HepG2 (cell line): ENCODE measurements around the gene ZBTB46. TPM values are rescaled to one million over a fixed set of nuclear protein-coding genes. Genes with fewer than 3 reads are reported as not detected.

ENCODE experiments used
- CC2D1A ChIP-seq: sonication (generic); formaldehyde crosslinking; IDR thresholded peaks from 2 replicates; pipeline ENCODE4 v1.8.1; 2023; ENCODE audit warnings: mild to moderate bottlenecking, missing genetic modification reagents
- ELF3 ChIP-seq: IDR thresholded peaks from 2 replicates; pipeline ENCODE4 v1.6.1; 2016; ENCODE audit warnings: missing genetic modification reagents, missing compliant biosample characterization
- HNRNPLL ChIP-seq: fragments of 200-400 bp; formaldehyde crosslinking; IDR thresholded peaks from 2 replicates; pipeline ENCODE4 v1.6.1; 2017; ENCODE audit warnings: mild to moderate bottlenecking, low read depth, low read length; ENCODE audit not compliant: poor library complexity, severe bottlenecking
- RAD51 ChIP-seq: fragments of 450-650 bp; IDR thresholded peaks from 2 replicates; pipeline ENCODE4 v1.6.1; 2016; ENCODE audit warnings: borderline replicate concordance
- RFX1 ChIP-seq: fragments of 450-650 bp; IDR thresholded peaks from 2 replicates; pipeline ENCODE4 v1.6.1; 2017
- SOX5 ChIP-seq: IDR thresholded peaks from 2 replicates; pipeline ENCODE4 v1.6.1; 2016; ENCODE audit warnings: borderline replicate concordance
- TEAD3 ChIP-seq: optimal IDR thresholded peaks from 2 replicates; pipeline ENCODE3; 2016; ENCODE audit warnings: borderline replicate concordance
- TIGD3 ChIP-seq: sonication (generic); formaldehyde crosslinking; IDR thresholded peaks from 2 replicates; pipeline ENCODE4 v1.5.1; 2020; ENCODE audit warnings: mild to moderate bottlenecking, missing genetic modification reagents, borderline replicate concordance
- USF2 ChIP-seq, 2 experiments: sonication (generic) in 1 of 2; formaldehyde crosslinking in 1 of 2; IDR thresholded peaks; 2 replicates each; pipeline versions ENCODE4 v1.5.1 to v1.6.1; 2011 to 2020; ENCODE audit warnings: borderline replicate concordance in 1 of 2, low read depth in 1 of 2, low read length in 1 of 2, mild to moderate bottlenecking in 1 of 2, missing genetic modification reagents in 1 of 2, moderate library complexity in 1 of 2
- ZBTB14 ChIP-seq: sonication (generic); formaldehyde crosslinking; IDR thresholded peaks from 2 replicates; pipeline ENCODE4 v1.4.0; 2020; ENCODE audit warnings: missing genetic modification reagents
- ZNF121 ChIP-seq: sonication (generic); formaldehyde crosslinking; IDR thresholded peaks from 2 replicates; pipeline ENCODE4 v1.5.0; 2020; ENCODE audit warnings: mild to moderate bottlenecking, missing genetic modification reagents
- ZNF260 ChIP-seq: sonication (generic); formaldehyde crosslinking; IDR thresholded peaks from 2 replicates; pipeline ENCODE4 v1.4.0; 2020; ENCODE audit warnings: missing genetic modification reagents, low read depth, mild to moderate bottlenecking, borderline replicate concordance
- ZNF543 ChIP-seq: sonication (generic); formaldehyde crosslinking; IDR thresholded peaks from 2 replicates; pipeline ENCODE4 v1.4.0; 2020; ENCODE audit warnings: mild to moderate bottlenecking, missing genetic modification reagents
- ZNF552 ChIP-seq: sonication (generic); formaldehyde crosslinking; IDR thresholded peaks from 2 replicates; pipeline ENCODE4 v1.9.0; 2022; ENCODE audit warnings: missing genetic modification reagents, mild to moderate bottlenecking, borderline replicate concordance
- polyA plus RNA-seq, 8 experiments: library from polyadenylated mRNA; depleted of rRNA in 3 of 8; stranded (reverse) in 7 of 8; unstranded in 1 of 8; fragments of >200 nt; fragmentation: Illumina TruSeq in 4 of 8; extraction: Trizol in 4 of 8; gene quantifications; 2 replicates each; pipeline versions ENCODE4 v1.2.1 to v1.2.3, GENCODE V29; 2011 to 2016; ENCODE audit warnings: low read depth in 4 of 8, missing spikeins in 1 of 8, mixed read lengths in 1 of 8; ENCODE audit not compliant: insufficient read depth in 1 of 8
- total RNA-seq, 5 experiments: library from RNA; depleted of rRNA; stranded (reverse); fragments of >200 nt; fragmentation: Illumina TruSeq; extraction: Trizol; gene quantifications; 2 replicates each; pipeline ENCODE4 v1.2.3, GENCODE V29; 2016; ENCODE audit warnings: low read depth in 1 of 5
- TF ChIP-seq, protein P1 (sequence below): sonication (generic); formaldehyde crosslinking; IDR thresholded peaks from 2 replicates; pipeline ENCODE4 v1.5.0; 2020; ENCODE audit warnings: missing genetic modification reagents, mild to moderate bottlenecking, borderline replicate concordance
- TF ChIP-seq, protein P2 (sequence below): sonication (generic); formaldehyde crosslinking; conservative IDR thresholded peaks from 2 replicates; pipeline ENCODE4 v1.4.0; 2020; ENCODE audit warnings: missing genetic modification reagents
- TF ChIP-seq, protein P3 (sequence below): sonication (generic); formaldehyde crosslinking; IDR thresholded peaks from 2 replicates; pipeline ENCODE4 v1.5.0; 2020; ENCODE audit warnings: mild to moderate bottlenecking, missing genetic modification reagents

The ZBTB46 gene
- total and polyA plus RNA-seq, 2 of the 13 experiments (the other 11 are each of a cell fraction or from before 2014, with no cell fraction given) = 1.6 to 13.5 TPM

- TF ChIP-seq ZBTB14 (CRISPR knock-in tag) (no peak), ZNF543 (no peak), RAD51 (no peak), USF2 (IDR thresholded peaks at IDR 0.05; ENCODE audit: low read depth, low read length) (no peak), USF2 (CRISPR knock-in tag; IDR thresholded peaks at IDR 0.05; ENCODE audit: borderline replicate concordance) (no peak), ZNF121 (CRISPR knock-in tag) (no peak), CC2D1A (CRISPR knock-in tag) (no peak), ZNF552 (CRISPR knock-in tag) (no peak), ZNF260 (CRISPR knock-in tag) (no peak), TEAD3 (CRISPR knock-in tag) (no peak), HNRNPLL (peak; percentile 52), ELF3 (CRISPR knock-in tag) (0 out of 2 replicates have a peak, but pooled peaks have one; percentile 15), RFX1 (no peak), SOX5 (no peak), TIGD3 (no peak)
- TF ChIP-seq, protein P1, sequence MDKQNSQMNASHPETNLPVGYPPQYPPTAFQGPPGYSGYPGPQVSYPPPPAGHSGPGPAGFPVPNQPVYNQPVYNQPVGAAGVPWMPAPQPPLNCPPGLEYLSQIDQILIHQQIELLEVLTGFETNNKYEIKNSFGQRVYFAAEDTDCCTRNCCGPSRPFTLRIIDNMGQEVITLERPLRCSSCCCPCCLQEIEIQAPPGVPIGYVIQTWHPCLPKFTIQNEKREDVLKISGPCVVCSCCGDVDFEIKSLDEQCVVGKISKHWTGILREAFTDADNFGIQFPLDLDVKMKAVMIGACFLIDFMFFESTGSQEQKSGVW (CRISPR knock-in tag) = no peak
- TF ChIP-seq, protein P2, sequence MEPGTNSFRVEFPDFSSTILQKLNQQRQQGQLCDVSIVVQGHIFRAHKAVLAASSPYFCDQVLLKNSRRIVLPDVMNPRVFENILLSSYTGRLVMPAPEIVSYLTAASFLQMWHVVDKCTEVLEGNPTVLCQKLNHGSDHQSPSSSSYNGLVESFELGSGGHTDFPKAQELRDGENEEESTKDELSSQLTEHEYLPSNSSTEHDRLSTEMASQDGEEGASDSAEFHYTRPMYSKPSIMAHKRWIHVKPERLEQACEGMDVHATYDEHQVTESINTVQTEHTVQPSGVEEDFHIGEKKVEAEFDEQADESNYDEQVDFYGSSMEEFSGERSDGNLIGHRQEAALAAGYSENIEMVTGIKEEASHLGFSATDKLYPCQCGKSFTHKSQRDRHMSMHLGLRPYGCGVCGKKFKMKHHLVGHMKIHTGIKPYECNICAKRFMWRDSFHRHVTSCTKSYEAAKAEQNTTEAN (CRISPR knock-in tag) = no peak
- TF ChIP-seq, protein P3, sequence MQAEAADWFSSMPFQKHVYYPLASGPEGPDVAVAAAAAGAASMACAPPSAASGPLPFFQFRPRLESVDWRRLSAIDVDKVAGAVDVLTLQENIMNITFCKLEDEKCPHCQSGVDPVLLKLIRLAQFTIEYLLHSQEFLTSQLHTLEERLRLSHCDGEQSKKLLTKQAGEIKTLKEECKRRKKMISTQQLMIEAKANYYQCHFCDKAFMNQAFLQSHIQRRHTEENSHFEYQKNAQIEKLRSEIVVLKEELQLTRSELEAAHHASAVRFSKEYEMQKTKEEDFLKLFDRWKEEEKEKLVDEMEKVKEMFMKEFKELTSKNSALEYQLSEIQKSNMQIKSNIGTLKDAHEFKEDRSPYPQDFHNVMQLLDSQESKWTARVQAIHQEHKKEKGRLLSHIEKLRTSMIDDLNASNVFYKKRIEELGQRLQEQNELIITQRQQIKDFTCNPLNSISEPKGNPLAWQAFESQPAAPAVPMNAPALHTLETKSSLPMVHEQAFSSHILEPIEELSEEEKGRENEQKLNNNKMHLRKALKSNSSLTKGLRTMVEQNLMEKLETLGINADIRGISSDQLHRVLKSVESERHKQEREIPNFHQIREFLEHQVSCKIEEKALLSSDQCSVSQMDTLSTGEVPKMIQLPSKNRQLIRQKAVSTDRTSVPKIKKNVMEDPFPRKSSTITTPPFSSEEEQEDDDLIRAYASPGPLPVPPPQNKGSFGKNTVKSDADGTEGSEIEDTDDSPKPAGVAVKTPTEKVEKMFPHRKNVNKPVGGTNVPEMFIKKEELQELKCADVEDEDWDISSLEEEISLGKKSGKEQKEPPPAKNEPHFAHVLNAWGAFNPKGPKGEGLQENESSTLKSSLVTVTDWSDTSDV (CRISPR knock-in tag) = no peak
These were observed 17.2 kb upstream of the ZBTB46 start (continued) for GRCh38 chr20:63848003-63848911.
